GM21576 (cell line): ENCODE measurements around the gene SEC14L1.
"Not testable (repeated sequence)": the region's sequence is repeated elsewhere in the genome, so short reads cannot be mapped to it uniquely, and the experiment has no call there.

Experiments
- ATAC-seq: cut with Tn5 transposase; IDR thresholded peaks from one replicate; pipeline ENCODE4 v1.9.1; 2021; ENCODE audit warnings: mild to moderate bottlenecking, moderate library complexity; ENCODE audit not compliant: unreplicated experiment

Gene SEC14L1

DNA sequence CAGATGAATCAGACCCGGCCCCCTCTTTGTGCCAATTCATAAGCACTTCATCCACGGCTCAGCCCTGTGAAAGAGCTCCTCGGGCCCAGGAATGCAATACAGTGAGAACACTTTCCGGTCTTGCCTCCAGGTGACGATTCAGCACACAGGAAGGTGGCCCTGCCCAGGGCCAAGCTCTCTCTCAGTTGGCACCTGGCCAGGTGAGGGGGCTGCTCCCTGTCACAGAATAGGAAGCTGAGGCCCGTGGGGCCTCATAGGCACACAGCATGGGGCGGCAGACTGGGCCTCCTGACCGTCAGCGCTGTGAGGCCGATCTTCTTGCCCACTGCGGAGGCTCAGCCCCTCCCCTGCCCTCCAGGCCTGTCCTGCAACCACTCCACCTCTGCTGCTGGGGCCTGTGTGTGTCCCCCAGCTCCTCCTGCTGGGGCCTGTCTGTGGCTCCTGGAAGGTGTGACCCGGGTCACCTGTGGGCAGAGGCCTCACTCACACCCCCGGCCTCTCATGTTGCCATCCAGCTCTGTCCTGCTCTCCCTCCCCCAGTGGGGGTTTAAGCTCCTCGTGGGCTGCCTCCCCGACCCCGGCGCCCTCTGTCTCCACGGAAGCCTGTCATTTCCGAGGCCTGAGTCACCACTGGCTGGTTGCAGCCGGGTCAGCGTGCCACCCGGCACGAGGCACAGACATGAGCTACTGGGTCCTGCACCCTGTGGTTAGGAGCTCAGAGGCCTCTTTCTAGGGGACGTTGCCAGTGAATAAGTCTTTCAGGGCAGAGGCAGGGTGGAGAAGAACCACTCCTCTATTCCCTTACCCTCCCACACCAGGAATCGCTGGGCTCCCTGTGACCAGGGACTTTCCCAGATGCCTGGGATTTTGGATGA lies 114.4 kb downstream of the SEC14L1 start:
- no peak for ATAC-seq

- ATAC-seq, result not testable (repeated sequence)
Observed at GRCh38 chr17:77255970-77256369, 115.2 kb downstream of the SEC14L1 start.

- ATAC-seq, result no peak
Observed at GRCh38 chr17:77256710-77257109, 115.9 kb downstream of the SEC14L1 start.

DNA sequence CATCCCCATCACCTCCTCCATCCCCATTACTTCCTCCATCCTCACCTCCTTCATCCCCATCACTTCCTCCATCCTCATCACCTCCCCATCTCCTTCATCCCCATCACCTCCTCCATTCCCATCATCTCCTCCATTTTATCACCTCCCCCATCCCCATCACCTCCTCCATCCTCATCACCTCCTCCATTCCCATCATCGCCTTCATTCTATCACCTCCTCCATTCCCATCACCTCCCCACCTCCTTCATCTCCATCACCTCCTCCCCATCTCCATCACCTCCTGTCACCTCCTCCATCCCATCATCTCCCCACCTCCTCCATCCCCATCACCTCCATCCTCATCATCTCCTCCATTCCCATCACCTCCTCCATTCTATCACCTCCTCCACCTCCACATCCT lies 116.4 kb downstream of the SEC14L1 start:
- ATAC-seq, result no peak

GRCh38 chr17:77257596-77258458 lies 117.1 kb downstream of the SEC14L1 start:
- no peak for ATAC-seq

DNA sequence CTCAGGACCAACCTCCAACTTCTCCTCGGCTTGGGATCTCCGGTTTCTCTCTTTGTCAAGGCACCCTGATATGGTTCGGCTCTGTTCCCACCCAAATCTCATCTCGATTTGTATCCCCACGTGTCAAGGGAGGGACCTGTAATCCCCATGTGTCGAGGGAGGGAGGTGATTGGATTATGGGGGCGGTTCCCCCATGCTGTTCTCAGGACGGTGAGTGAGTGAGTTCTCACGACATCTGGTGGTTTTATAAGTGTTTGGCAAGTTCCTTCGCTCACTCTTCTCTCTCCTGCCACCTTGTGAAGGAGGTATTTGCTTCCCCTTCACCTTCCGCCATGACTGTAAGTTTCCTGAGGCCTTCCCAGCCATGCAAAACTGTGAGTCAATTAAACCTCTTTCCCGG lies 117.9 kb downstream of the SEC14L1 start:
- no peak for ATAC-seq

DNA sequence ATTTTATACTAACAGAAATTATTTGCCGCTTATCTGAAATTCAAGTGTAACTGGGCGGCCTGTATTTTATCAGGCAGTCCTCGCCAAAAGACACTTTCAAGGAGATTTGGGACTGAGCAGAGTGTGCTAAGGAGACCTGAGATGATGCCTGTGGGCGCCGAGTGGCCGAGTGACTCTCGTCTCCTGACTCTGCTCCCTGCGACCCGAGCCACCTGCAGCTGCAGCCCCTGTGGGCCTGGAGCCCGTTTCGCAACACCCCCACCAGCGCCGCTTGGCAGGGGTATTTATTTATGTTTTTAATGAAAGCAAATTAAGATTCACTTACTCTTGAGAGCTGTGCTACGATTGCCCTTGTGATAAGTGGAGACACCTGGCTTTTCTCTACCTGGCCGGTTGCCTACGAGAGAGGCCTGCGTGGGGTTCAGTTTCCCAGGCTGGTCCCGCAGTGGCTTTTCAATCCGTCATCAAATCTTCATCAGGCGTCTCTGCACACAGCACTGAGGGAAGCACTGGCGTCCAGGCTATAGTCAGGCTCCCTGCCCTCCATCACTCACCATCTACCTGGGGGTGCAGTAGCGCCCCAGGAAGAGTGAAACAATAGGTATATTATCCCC lies 124.0 kb downstream of the SEC14L1 start:
- no peak for ATAC-seq

- ATAC-seq, result no peak
Observed at GRCh38 chr17:77266213-77266612, 125.4 kb downstream of the SEC14L1 start.
